Measurements from ENCODE around the gene STAB1. TPM values are rescaled to one million over a fixed set of nuclear protein-coding genes. Genes with fewer than 3 reads are reported as not detected.

The STAB1 gene
- not detected in 5 replicates for total RNA-seq (2022; extraction: Qiagen RNA extraction; ENCODE audit: low read depth)

GRCh38 chr3:52494886-52495495, at the start of gene STAB1:
Gene STAB1, plus strand, starts transcription at chr3:52495338. Its CDS starts 76 bp downstream, at chr3:52495414.

GRCh38 chr3:52453496-52454249, 41.5 kb upstream of the STAB1 start, which contains the start of gene TNNC1:
Gene TNNC1, minus strand, starts transcription at chr3:52454041. Its CDS starts 26 bp downstream, at chr3:52454015.

GRCh38 chr3:52455283-52456168, 39.6 kb upstream of the STAB1 start, which contains the start of gene NISCH:
Gene NISCH, plus strand, starts transcription at chr3:52455604. Its CDS starts 38 bp downstream, at chr3:52455642.

GRCh38 chr3:52533623-52534280, 38.6 kb downstream of the STAB1 start, which contains the start of gene NT5DC2:
Gene NT5DC2, minus strand, starts transcription at chr3:52533857. Its CDS starts 120 bp downstream, at chr3:52533737.

GRCh38 chr3:52536369-52537164, 41.4 kb downstream of the STAB1 start, which contains the start of gene UQCC5:
Gene UQCC5, plus strand, starts transcription at chr3:52536605. Its CDS starts 151 bp downstream, at chr3:52536756.

Other genes starting within 250 kb of the STAB1 start
- 3.0 to 5.2 TPM (median 4.8 TPM) in 5 replicates for gene PPM1M, start 249.6 kb upstream of the STAB1 start, total RNA-seq (2022; extraction: Qiagen RNA extraction; ENCODE audit: low read depth)
- 44.7 to 57.1 TPM (median 51.6 TPM) in 5 replicates for gene WDR82, start 216.7 kb upstream of the STAB1 start, total RNA-seq (2022; extraction: Qiagen RNA extraction; ENCODE audit: low read depth)
- gene GLYCTK, start 207.5 kb upstream of the STAB1 start, total RNA-seq (2022; extraction: Qiagen RNA extraction; ENCODE audit: low read depth) = 3.1 to 5.2 TPM (median 4.6 TPM) in 5 replicates
- 0.67 to 0.99 TPM (median 0.86 TPM) in 5 replicates for gene DNAH1, start 179.0 kb upstream of the STAB1 start, total RNA-seq (2022; extraction: Qiagen RNA extraction; ENCODE audit: low read depth)
- 27.2 to 39.3 TPM (median 36.8 TPM) in 5 replicates for gene BAP1, start 85.3 kb upstream of the STAB1 start, total RNA-seq (2022; extraction: Qiagen RNA extraction; ENCODE audit: low read depth)
- 2.7 to 3.5 TPM (median 3.0 TPM) in 5 replicates for gene PHF7, start 84.7 kb upstream of the STAB1 start, total RNA-seq (2022; extraction: Qiagen RNA extraction; ENCODE audit: low read depth)
- gene SEMA3G, start 50.2 kb upstream of the STAB1 start, total RNA-seq (2022; extraction: Qiagen RNA extraction; ENCODE audit: low read depth) = 0.07 to 0.09 TPM (median 0.08 TPM) in 4 of 5 replicates, not detected in the other
- 1.2 to 1.6 TPM (median 1.3 TPM) in 5 replicates for gene TNNC1, start 41.3 kb upstream of the STAB1 start, total RNA-seq (2022; extraction: Qiagen RNA extraction; ENCODE audit: low read depth)
- 9.1 to 15.1 TPM (median 13.8 TPM) in 5 replicates for gene NISCH, start 39.7 kb upstream of the STAB1 start, total RNA-seq (2022; extraction: Qiagen RNA extraction; ENCODE audit: low read depth)
- 74.0 to 102 TPM (median 98.7 TPM) in 5 replicates for gene NT5DC2, start 38.5 kb downstream of the STAB1 start, total RNA-seq (2022; extraction: Qiagen RNA extraction; ENCODE audit: low read depth)
- 43.3 to 87.9 TPM (median 59.4 TPM) in 5 replicates for gene UQCC5, start 41.3 kb downstream of the STAB1 start, total RNA-seq (2022; extraction: Qiagen RNA extraction; ENCODE audit: low read depth)
- 9.3 to 17.3 TPM (median 13.7 TPM) in 5 replicates for gene PBRM1, start 190.6 kb downstream of the STAB1 start, total RNA-seq (2022; extraction: Qiagen RNA extraction; ENCODE audit: low read depth)
- 98.0 to 179 TPM (median 109 TPM) in 5 replicates for gene GNL3, start 190.7 kb downstream of the STAB1 start, total RNA-seq (2022; extraction: Qiagen RNA extraction; ENCODE audit: low read depth)
- 32.4 to 39.5 TPM (median 36.9 TPM) in 5 replicates for gene GLT8D1, start 210.5 kb downstream of the STAB1 start, total RNA-seq (2022; extraction: Qiagen RNA extraction; ENCODE audit: low read depth)
- gene SPCS1, start 210.8 kb downstream of the STAB1 start, total RNA-seq (2022; extraction: Qiagen RNA extraction; ENCODE audit: low read depth) = 129 to 170 TPM (median 164 TPM) in 5 replicates

Measured in A549 treated with RU486 at 1 μM for 4 hours (cell line).